Measurements from ENCODE around the gene ARHGAP45.

Gene ARHGAP45

GRCh38 chr19:1057176-1057855, 9.7 kb upstream of the ARHGAP45 start:
- DNase-seq = no peak

DNA sequence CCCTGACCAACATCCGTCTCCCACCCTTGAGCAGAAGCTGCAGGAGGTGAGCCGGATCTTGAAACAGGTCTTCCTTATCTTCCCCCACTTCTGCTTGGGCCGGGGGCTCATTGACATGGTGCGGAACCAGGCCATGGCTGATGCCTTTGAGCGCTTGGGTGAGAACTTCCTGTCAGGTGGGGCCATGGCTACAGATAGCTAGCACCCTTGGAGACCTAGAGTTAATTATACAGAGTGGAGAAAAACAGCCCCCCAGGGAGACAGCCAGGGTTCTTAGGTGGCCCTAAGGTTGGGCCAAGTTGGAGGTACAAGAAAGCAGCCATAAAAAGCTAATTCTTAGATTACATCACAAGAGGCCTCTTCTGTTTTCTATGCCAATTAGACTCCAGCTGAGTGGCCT, 8.9 kb upstream of the ARHGAP45 start:
- no peak for DNase-seq

GRCh38 chr19:1060689-1061088, 6.3 kb upstream of the ARHGAP45 start:
- no peak for DNase-seq

- no peak for DNase-seq
These were observed 5.0 kb upstream of the ARHGAP45 start for GRCh38 chr19:1061987-1062386.

- no peak for DNase-seq
These were observed 4.5 kb upstream of the ARHGAP45 start for GRCh38 chr19:1062387-1063029.

DNA sequence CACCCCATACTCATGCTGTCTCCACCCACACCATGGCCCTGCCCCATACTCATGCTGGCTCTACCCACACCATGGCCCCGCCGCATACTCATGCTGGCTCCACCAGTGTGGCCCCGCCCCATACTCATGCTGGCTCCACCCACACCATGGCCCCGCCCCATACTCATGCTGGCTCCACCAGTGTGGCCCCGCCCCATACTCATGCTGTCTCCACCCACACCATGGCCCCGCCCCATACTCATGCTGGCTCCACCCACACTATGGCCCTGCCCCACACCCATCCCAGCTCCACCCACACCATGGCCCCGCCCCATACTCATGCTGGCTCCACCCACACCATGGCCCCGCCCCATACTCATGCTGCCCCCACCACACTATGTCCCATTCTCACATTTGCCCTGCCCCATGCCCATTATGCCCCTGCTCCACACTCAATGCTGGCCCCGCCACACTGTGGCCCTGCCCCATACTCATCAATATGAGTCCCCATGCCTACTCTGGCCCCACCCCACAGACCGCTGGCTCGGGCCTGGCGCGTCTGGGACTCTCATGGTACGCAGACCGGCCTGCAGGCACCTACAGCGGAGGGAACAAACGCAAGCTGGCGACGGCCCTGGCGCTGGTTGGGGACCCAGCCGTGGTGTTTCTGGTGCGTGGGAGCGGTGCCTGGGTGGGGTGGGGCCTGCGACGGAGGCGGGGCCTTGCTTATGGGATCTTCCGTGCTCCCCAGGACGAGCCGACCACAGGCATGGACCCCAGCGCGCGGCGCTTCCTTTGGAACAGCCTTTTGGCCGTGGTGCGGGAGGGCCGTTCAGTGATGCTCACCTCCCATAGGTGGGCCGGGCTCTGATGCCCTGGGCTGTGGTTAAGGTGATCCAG, 3.7 kb upstream of the ARHGAP45 start:
- DNase-seq = no peak

GRCh38 chr19:1063909-1064660, 2.9 kb upstream of the ARHGAP45 start:
- no peak for DNase-seq

- no peak for DNase-seq
These were observed 2.0 kb upstream of the ARHGAP45 start for GRCh38 chr19:1064661-1065605.

- no peak for DNase-seq
These were observed 1.3 kb upstream of the ARHGAP45 start for GRCh38 chr19:1065606-1066109.

DNA sequence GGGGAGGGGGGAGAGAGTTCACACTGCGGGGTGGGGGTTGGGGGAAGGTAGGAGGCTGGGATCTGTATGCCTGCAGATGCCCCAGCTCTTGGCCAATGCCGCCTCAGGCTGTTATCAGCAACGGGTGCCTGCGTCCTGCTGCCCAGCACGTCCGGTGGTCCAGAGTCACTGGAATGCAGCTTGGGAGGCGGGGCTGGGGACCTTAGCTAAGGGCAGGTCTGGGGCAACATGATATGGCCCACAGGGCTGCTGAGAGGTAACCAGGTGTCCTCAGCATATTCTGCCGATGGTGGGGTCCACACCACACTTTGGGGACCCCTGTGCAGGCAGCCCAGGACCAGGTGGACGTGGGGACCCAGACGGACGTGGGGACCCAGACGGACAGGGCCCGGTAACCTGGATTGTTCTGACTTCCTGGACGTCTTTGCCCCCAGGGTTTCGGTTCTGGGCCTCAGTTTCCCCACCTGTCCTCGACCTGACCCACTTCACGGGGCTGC, 668 bp upstream of the ARHGAP45 start:
- no peak for DNase-seq

- no peak for DNase-seq
These were observed 482 bp downstream of the ARHGAP45 start for GRCh38 chr19:1067341-1067957.

- DNase-seq = peak in 1 of 2 donors; percentile 21
These were observed 1.3 kb downstream of the ARHGAP45 start for GRCh38 chr19:1068009-1069001.

- DNase-seq = peak; percentile 13 to 16
These were observed 2.2 kb downstream of the ARHGAP45 start for GRCh38 chr19:1069009-1069779.

DNA sequence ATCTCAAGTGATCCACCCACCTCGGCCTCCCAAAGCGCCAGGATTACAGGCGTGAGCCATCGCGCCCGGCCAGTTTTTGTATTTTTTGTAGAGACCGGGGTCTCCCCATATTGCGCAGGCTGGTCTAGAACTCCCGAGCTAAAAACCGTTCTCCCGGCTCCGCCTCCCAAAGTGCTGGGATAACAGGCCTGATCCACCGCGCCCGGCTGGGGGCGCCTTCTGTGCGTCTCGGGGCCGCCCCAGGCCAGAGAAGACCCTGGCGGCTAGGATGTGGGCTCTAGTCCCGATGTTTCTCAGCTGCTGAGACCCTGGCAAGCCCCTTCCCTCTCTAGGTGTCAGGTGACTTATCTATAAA, 3.6 kb downstream of the ARHGAP45 start:
- no peak for DNase-seq

GRCh38 chr19:1070931-1071791, 4.2 kb downstream of the ARHGAP45 start:
- no peak for DNase-seq

DNA sequence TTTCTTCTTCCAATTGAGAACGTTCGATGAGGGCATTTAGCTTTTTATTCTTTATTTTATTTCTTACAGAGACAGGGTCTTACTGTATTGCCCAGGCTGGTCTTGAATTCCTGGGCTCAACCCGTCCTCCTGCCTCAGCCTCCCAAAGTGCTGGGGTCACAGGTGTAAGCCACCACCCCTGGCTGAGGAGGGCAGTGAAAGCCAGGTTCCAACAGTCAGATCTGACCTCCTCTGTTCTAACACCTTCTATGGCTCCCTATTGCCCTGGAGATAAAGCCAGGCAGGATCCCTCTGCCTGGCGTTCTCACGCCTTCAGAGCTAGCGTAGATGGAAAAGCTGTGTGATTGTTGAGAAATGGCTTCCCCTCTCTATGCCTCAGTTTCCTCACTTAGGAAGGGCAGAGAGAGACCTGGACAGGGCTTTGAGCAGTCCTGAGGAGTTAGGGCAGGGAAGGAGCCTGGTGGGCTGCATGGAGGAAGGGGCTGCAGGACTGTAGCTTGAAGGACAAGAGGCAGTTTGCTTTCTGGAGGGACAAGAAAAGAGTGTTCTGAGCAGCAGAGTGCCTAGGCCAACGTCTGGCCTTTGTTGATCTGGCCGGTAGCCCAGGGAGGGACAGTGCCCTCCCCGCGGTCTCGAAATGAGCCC, 5.5 kb downstream of the ARHGAP45 start:
- DNase-seq = no peak

Data from hippocampal formation (tissue), 2 donors.